HG02884 (cell line): ENCODE results near the gene SCUBE1.

Experiments used
- ATAC-seq: cut with Tn5 transposase; IDR thresholded peaks from one replicate; pipeline ENCODE4 v1.9.1; 2021; ENCODE audit warnings: mild to moderate bottlenecking, moderate library complexity; ENCODE audit not compliant: unreplicated experiment

Gene SCUBE1

DNA sequence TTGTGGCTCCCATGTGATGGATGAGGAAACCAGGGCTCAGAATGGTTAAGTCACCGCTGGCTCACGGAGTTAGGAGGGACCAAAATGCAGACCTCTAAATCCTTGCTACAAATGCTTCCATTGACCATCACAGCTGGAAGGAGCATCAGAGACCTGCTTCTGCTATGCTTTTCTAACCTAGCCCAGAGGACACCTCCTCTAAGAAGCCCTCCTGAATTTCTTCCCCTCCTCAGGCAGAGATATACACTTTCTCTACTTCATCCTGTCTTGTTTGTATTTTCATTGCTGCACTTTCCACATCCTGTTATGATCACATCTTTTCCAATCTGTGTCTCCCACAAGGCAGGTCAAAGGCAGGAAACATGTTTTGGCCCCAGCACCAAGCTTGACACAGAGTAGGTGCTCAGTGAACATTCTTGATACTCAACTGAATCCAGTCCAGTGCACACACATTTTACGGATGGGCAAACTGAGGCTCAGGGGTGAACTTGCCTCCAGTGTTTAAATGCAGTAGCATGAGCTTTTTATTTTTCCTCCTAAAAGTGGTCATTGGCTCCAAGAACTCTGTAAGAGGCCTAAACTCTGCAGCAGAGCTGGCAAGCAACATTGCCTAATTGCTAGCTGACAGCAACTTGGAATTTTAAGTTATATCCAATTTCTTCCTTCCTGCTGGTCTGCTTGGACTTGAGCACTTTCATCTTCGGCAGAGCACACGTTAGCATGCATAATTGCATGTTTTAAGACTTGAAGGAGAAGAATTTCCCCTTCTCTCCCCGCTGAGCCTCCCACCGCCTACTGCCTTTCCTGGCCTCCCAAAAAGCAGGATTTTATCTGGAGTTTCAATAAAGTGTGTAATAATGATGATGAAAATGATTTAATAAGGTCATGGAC is 12.7 kb downstream of the SCUBE1 start:
- no peak for ATAC-seq

DNA sequence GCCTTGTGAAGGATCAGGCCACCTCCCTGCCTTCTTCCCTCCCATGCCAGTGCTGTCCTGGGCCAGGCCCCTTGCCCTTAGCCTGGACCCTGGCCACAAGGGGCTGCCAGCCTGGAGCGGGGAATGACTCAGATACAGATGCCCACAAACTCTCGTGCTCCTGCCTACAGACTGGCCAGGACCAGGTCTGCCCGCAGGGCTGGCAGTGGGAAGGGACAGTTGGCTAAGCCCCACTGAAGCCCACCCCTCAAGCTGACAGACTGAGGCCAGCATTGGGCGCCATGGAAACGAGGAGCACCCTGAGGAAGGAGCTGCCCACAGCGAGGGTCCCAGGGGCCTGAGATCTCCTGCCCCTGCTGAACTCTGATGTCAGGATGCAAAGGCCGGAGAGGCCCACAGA is 14.1 kb downstream of the SCUBE1 start:
- ATAC-seq, result no peak

DNA sequence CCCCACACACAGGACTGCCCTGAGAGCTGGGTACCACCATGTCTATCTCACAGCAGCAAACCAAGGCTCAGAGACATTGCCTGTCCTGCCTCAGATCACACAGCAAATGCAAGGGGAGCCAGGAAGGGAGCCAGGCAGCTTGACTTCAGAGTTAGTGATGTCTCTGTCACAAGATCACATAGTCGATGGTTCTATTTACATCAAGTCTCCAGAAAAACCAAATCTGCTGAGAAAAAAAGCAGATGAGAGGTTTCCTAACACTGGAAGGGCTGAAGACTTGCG is 16.1 kb downstream of the SCUBE1 start:
- no peak for ATAC-seq

DNA sequence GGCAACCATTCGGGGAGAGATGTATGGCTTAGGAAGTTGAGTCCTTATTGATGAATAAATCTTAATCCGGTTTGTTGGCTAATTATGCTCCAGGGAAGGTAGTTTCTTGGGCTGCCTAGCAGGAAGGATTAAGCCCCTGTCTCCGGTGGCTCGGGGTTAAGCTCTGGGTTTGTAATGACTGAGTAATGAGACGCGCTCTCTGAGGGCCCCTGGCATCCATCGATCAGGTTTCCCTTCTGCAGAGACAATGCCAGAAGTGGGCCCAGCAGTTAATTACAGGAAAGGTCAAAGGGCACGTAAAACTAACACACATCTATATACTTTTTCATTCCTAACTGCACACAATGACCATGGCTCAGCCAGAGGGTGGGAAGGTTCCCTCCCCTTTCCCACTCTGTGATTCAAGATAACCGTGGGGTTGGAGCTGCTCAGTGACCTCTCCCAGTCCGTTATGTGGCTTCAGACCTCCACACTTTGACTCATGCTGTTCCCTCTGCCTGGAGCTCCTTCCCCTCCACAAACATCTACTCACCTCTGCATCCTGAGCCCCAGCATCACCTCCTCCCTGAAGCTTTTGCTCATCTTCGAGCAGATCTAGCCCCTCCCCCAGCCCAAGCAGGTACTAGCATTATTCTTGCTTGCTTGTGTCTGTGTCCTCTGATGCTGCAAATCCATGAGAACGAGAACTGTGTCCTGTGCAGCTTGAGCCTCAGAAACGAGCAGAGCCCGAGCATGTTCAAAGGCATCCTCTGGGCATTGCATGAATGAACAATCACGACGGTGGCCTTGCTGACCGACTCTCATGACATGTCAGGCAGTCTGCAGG is 16.6 kb downstream of the SCUBE1 start:
- no peak for ATAC-seq

DNA sequence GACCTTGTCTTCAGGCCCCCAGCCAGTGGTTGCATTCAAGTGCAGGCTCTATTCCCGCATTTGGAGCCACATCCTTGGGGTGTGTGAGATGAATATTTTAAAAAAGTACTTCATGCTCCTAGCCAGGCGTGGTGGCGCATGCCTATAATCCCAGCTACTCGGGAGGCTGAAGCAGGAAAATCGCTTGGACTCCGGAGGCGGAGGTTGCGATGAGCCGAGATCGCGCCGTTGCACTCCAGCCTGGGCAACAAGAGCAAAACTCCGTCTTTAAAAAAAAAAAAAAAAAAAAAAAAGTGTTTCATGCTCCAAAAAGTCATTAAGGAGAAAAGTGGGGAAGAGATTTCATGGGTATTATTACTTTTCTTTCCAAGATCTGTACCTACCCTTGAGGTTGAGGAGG is 18.0 kb downstream of the SCUBE1 start:
- ATAC-seq, result no peak

DNA sequence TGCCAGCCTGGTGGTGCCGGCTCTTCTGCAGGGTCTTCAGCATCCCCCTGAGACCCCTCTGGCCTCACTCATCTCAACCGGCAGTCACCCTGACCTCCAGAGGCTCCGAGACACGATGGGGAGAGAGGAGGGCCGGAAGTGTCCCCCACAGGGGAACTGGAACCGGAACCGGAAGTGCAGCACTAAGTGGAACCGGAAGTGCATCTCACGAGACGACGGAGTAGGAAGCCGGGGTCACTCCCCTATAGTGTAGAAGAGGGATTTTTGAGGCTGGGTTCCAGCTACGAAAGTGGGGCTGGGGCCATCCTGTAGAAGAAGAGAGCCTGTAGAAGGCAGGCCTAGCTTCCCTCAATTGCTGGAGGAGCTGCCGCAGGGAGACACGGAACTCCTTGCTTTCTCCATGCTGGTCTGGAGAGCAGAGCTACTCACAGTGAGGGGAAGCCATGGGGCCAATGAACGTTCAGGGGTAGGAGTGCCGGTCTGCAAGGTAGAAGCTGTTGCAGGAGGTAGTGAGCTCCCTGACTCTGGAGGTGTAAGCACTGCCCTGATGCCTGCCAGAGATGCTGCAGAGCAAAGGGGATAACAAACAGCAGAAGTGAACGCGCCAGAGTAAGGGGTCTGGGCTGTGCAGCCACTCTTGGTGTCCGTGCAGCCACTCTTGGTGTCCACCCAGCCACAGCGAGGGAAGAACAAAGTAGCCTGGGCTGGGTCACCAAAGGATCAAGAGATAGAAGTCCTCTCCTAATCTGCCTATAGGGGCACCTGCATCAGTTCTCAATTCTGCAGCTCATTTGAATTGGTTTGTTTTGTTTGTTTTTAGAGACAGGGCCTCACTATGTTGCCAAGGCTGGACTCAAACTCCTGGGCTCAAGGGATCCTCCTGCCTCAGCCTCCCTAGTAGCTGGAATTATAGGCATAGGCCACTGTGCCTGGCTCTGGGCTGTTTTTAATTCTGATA is 21.9 kb downstream of the SCUBE1 start:
- no peak for ATAC-seq

DNA sequence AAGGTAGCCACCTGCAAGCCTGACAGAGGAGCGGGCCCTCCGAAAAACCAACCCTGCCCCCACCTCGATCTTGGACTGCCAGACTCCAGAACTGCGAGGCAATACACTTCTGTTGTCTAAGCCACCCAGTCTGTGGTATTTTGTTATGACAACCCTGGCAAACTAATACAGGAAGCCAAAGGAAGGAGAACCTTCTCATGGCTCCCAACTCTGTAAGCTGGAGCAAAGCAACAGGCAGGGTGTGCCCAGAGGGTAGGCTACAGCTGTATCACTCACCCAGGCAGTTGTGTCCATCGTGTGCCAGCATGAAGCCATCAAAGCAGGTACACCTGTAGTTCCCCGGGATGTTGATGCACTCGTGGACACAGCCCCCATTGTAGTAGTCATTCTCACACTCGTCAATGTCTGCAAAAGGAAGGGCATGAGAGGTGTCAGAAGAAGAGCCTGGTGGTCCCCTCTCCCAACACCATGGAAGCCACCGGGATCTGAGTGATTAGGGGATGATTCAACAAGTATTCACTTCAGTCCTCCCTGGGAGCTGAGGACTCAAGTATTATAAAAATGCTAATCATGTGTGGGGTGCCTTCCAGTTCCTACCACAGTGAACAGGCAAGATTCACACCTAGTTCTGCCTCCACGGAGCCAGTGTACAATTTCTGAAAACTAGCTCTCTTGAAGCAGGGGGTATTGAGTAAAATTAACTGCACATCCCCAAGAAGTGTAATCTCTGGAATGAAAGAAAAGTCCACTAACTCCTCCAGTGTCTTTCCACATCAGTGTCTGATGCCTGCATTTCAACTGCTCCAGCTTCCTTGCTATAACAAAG is 23.3 kb downstream of the SCUBE1 start:
- ATAC-seq, result no peak

DNA sequence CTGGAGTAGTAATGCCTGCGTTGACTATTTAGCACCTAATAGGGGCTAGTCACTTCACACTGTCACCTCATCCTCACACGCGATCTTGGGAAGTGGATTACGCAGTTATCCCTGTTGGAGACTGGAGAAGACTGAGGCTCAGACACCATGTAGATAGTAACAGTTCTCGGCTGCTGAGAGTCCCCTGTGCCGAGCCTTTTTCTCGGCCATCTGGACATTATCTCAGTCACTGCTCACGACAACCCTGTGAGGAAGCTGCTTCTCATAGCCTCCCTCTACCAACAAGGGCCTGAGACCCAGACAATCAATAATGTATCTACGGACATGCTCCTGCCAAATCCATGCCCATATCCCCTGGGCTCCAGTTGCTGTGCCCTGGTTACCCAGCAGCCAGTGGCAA is 25.9 kb downstream of the SCUBE1 start:
- no peak for ATAC-seq

DNA sequence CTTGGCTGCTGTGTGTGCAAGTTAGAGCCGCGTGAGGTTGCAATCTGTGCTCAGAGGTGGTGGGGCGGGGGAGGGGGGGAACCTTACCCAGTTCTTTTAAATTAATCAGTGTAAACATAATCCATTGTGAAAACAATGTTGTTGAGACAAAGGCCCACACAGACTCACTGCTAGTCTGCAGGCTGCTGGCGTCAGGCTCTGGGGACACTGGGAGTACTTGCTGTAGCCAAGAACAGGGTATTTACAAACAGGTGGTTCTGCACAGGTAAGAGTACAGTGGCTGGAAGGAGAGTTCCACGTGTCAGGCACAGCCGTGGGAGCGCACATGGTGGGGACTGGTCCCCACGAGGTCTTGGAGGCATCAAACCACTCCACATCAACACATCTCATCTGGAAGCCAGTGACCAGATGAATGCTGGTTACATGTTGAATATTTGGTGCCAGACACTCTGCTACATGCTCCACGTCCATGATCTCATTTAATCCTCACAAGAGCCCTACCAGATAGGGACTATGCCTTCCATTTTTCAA is 27.4 kb downstream of the SCUBE1 start:
- no peak for ATAC-seq

DNA sequence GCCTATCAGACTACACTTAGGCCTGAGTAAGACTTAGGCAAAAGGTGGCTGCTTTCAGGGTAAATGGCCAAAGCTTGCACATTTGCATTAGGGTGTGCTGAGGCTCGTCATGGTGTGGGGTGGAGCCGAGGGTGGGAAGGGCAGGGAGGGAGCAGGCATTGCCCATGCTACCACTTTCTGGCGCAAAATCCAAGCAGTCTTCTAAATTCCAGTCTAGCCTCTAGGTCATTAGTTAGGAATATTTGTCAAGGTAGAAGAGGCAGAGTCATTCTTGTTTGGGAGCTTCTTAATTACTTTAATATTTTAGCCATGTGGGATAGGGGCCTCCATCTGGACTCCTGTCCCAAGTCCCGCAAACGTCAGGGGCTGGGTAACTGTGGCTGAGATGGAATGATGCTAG is 28.6 kb downstream of the SCUBE1 start:
- ATAC-seq, result no peak

DNA sequence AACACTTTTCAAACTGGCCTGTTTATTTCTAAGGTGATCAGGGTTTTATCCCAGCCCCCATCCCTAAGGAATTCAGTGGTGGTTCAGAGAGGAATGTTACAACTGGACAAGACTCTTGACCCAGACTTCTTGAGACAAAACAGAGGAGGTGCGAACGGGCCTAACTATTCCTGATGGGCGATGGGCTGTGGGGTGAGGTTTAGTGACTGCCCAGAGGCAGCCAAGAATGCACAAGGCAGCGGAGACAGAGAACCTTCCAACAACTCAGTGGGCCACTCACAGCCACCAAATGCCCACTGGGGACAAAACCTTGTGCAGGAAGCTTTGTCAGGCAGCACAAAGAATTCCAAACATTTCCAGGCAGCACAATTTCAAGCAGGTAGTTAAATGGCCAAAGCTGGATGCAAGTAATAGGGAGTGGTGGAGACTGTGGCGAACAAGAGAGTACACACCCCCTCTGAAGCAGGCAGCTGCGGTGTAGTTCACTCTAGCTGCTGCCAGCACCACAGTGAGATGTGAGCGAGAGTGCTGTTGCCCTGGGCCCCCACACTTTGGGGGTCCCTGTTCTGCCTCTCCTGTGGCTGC is 29.2 kb downstream of the SCUBE1 start:
- no peak for ATAC-seq

DNA sequence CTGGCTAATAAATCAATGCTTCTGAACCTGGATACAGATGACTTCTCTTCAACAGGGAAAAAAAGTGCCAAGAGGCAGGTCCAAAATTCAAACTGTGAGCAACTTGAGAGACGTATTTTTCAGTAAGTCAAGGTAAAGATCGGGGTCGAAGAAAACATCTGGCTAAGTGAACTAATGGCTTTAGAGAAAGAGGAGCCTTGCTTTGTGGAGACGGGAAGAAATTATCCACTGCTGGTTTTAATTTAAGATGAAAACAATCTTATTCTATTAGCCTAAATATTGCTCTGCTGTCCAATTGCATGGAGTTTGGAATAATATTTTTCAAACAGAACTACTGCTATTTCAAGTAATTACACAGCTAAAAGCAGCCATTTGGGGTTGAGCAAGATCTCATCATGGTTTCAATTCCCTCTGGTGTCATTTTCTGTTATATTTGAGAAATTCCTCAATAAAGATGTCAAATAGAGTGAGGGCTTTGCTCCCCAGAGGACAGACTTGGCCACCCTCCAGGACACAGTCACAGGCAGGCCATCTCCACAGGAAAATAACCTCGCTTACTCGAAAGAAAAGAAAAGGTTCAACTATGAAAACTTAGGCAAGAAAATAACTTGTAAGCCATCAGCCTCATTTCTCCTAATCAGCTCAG is 29.8 kb downstream of the SCUBE1 start:
- no peak for ATAC-seq

DNA sequence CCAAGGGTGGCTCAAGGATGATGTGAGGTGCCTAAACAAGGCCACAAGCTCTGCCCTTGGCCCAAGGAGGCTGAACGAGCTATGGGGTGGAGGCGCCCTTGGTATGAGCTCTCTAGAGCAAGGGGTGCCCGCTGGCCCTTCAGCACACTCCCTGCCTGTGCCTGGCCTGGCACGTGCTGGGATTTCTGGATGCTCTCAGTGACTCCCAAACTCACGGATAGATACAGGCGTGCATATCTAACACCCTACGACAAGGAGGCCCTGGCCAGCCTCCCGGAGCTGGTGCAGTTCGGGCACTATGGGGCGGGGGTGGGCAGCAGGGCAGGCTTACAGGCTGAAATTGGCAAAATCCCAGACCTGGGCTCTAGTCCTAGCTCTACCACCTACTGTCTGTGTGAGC is 30.6 kb downstream of the SCUBE1 start:
- ATAC-seq, result no peak

DNA sequence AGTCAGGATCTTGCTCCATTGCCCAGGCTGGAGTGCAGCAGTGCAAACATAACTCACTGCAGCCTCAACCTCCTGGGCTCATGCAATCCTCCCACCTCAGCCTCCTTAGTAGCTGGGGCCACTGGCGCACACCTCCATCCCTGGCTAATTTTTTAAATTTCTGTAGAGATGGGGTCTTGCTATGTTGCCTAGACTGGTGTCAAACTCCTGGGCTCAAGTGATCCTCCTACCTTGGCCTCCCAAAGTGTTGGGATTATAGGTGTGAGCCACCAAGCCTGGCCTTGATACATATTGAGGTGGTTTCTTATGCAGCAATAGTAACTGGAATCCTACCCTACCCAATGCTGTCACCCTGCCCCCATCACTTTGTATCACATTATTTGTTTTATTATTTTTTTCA is 32.4 kb downstream of the SCUBE1 start:
- ATAC-seq, result no peak

DNA sequence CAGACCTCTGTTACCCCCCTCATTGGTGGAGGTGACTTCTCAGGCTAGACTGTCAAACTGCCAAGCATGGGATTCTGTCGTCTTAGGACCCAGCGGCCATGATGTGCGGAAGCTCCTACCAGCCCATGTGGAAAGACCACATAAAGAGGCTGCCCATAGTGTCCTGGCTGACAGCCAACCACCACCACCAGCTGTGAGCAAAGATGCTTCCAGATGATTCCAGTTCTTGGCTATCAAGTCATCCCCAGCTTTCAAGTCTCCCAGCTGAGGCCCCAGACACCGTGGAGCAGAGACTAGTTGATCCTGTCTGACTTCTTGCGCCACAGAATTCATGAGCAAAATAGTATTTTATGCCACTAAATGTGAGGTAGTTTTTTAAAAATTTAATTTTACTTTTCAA is 32.9 kb downstream of the SCUBE1 start:
- ATAC-seq, result no peak

DNA sequence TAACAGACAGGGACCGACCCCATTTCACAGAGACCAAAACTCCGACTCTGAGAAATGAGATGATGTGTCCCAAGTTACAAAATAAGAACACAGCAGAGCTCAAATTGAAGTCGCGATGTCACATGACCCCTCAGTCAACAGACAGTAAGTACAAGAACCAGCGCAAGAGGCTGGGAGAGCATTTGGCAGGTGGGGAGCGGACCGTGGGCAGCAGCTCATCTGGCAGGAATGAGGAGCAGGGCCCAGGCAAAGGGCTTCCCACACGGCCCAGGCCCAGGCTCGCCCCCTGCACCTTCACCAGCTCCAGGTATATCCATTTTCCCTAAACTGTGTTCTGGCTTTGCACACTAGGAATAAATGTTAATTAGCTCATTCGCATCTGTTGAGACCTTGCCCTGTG is 34.3 kb downstream of the SCUBE1 start:
- no peak for ATAC-seq

DNA sequence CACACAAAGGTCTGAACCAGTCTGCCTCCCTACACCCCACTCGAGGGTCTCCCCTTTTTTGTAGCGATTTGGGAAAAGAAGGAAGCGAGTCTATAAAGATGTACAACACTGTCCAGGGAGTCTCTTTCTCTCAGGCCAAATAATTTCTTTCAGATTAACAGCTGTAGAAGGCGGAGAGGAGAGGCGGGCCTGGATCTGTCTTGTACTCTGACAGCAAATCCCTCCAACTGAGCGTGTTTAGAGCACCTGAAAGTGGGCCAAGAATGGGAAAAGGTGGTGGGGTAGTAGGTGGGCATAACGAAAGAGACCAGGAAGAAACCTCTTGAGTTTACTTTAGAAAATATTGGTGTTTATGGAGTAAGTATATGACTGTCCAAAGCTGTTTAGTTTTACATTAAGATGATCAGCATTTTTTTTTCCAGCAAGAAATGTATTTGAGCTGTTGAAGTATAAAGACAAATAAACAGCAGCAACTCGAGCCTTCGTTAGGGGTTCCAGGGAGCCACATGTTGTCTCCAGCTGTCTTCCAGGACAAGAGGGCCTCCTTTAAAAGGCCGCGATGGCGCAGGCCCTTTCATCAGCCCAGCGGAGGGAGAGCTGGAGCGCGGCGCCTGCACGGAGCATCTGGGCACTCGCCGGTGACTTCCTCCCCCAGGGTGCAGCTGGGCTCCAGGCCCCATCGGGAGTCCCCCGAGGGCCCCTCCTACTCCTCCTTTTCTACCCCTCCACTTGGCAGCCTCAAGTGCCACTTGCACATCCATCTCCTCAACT is 34.9 kb downstream of the SCUBE1 start:
- ATAC-seq, result no peak

DNA sequence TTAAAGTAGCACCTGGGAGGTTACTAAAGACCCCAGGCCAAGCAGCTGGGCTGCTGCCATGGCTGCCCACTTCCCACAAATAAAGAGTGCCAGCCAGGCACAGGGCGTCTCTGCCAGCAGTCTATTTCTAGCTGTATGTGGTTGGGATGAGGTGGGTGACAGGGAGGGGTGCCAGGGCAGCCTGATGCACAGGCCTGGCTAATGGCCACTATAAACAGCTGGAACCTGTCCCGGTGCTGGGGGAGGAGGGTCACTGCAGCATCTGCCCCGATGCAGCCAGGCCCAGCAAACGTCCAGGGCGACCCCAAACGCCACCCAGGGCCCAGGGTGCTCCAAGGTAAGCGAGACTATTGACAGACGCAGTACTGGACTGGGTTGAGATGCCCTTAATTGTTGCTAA is 37.4 kb downstream of the SCUBE1 start:
- no peak for ATAC-seq
